Hepatocyte (in vitro differentiated cells): Measurements from ENCODE around the gene LCE2D. TPM values are rescaled to one million over a fixed set of nuclear protein-coding genes. Genes with fewer than 3 reads are reported as not detected.

ENCODE experiments used
- DNase-seq: peaks from one replicate; pipeline ENCODE4 v3.0.0-alpha.2; 2016; ENCODE audit warnings: low spot score
- H2AFZ ChIP-seq: fragments of 200-600 bp; sonication (generic); 2 replicates; pipeline ENCODE4 v1.6.0; 2016; ENCODE audit warnings: antibody characterized with exemption, mild to moderate bottlenecking
- H3K27ac ChIP-seq: fragments of 200-600 bp; sonication (generic); 2 replicates; pipeline ENCODE4 v1.5.1; 2016; ENCODE audit warnings: mild to moderate bottlenecking
- H3K27me3 ChIP-seq: fragments of 200-600 bp; sonication (generic); 2 replicates; pipeline ENCODE4 v1.6.1; 2016
- H3K36me3 ChIP-seq: fragments of 200-600 bp; sonication (generic); replicated peaks from 2 replicates; pipeline ENCODE4 v1.5.1; 2016; ENCODE audit warnings: low read depth; ENCODE audit not compliant: insufficient read depth
- H3K4me1 ChIP-seq: fragments of 200-600 bp; sonication (generic); 2 replicates; pipeline ENCODE4 v1.5.1; 2016; ENCODE audit warnings: mild to moderate bottlenecking, moderate library complexity; ENCODE audit not compliant: insufficient read depth
- H3K4me2 ChIP-seq: fragments of 200-600 bp; sonication (generic); 2 replicates; pipeline ENCODE4 v1.6.0; 2016
- H3K4me3 ChIP-seq: fragments of 200-600 bp; sonication (generic); 2 replicates; pipeline ENCODE4 v1.5.1; 2016; ENCODE audit warnings: mild to moderate bottlenecking
- H3K79me2 ChIP-seq: fragments of 200-600 bp; sonication (generic); 2 replicates; pipeline ENCODE4 v1.6.0; 2017; ENCODE audit warnings: mild to moderate bottlenecking
- H3K9me2 ChIP-seq: fragments of 200-600 bp; sonication (generic); replicated peaks from 2 replicates; pipeline ENCODE4 v1.6.0; 2017; ENCODE audit warnings: mild to moderate bottlenecking; ENCODE audit not compliant: insufficient read depth
- H3K9me3 ChIP-seq: fragments of 200-600 bp; sonication (generic); 2 replicates; pipeline ENCODE4 v1.5.1; 2016; ENCODE audit warnings: low read depth, mild to moderate bottlenecking
- H4K20me1 ChIP-seq: fragments of 200-600 bp; sonication (generic); 2 replicates; pipeline ENCODE4 v1.6.0; 2016; ENCODE audit warnings: mild to moderate bottlenecking; ENCODE audit not compliant: insufficient read depth, poor library complexity, severe bottlenecking
- CTCF ChIP-seq: fragments of 200-600 bp; sonication (generic); IDR thresholded peaks from 2 replicates; pipeline ENCODE4 v1.5.1; 2016; ENCODE audit warnings: antibody characterized with exemption, mild to moderate bottlenecking; ENCODE audit not compliant: poor library complexity
- EZH2 ChIP-seq: fragments of 200-600 bp; sonication (generic); IDR thresholded peaks from 2 replicates; pipeline ENCODE4 v1.6.1; 2016; ENCODE audit warnings: antibody characterized with exemption, mild to moderate bottlenecking, borderline replicate concordance
- EZH2phosphoT487 ChIP-seq: fragments of 200-600 bp; sonication (generic); IDR thresholded peaks from one replicate; pipeline ENCODE4 v1.6.1; 2018; ENCODE audit warnings: antibody characterized with exemption, mild to moderate bottlenecking, low read depth, moderate library complexity; ENCODE audit not compliant: unreplicated experiment, severe bottlenecking
- WGBS: methylation state at CpG from one replicate; pipeline ENCODE4 v1.1.6; 2016; ENCODE audit warnings: low lambda C conversion rate; ENCODE audit errors: missing lambda C conversion rate; 5-methylcytosine and 5-hydroxymethylcytosine counted together
- polyA plus RNA-seq: library from polyadenylated mRNA; unstranded; fragments of >200 nt; fragmentation: Nextera tagmentation; extraction: Ambion mirVana; gene quantifications from 2 replicates; pipeline ENCODE4 v1.2.1, GENCODE V29; 2016
- total RNA-seq: library from RNA; depleted of rRNA; stranded (reverse); fragments of >200 nt; gene quantifications from 2 replicates; pipeline ENCODE4 v1.2.3, GENCODE V29; 2014

The LCE2D gene
- total and polyA plus RNA-seq, 2 experiments from 2014 or later: not detected

- no peak for DNase-seq
- no peak within 1 kb of the TSS for H3K27ac ChIP-seq
- H3K27me3 ChIP-seq: no peaks in the 10 kb centered on the region
- no peak within 1 kb of the TSS for H3K4me2 ChIP-seq
- no peaks in the 10 kb centered on the region for H3K79me2 ChIP-seq
- no peak within 1 kb of the TSS for H2AFZ ChIP-seq
- no peak for TF ChIP-seq EZH2
- TF ChIP-seq EZH2phosphoT487: no peak
- TF ChIP-seq CTCF: no peak
- 72% methylated on average over 10 of the region's 10 CpGs for WGBS
- H3K9me3 ChIP-seq: no peaks in the 10 kb centered on the region
- no peaks in the 10 kb centered on the region for H3K9me2 ChIP-seq
- H3K36me3 ChIP-seq: no peaks in the 10 kb centered on the region
- H4K20me1 ChIP-seq: no peaks in the 10 kb centered on the region
- H3K4me1 ChIP-seq: no peaks in the 10 kb centered on the region
- no peak within 1 kb of the TSS for H3K4me3 ChIP-seq
Measured at GRCh38 chr1:152622803-152623202, 40.4 kb upstream of the LCE2D start, which contains the start of gene LCE3A. TSS of gene LCE3A (minus strand) at chr1:152623103. CDS start at chr1:152623103, 0 bp downstream.

- TF ChIP-seq CTCF (no peak), EZH2 (no peak), EZH2phosphoT487 (no peak)
- no peak overlapping the region for H3K4me3 ChIP-seq
- no peak overlapping the region for H3K27ac ChIP-seq
- H4K20me1 ChIP-seq: no peaks in the 10 kb centered on the region
- H3K79me2 ChIP-seq: no peaks in the 10 kb centered on the region
- no peaks in the 10 kb centered on the region for H3K9me2 ChIP-seq
- no peaks in the 10 kb centered on the region for H3K36me3 ChIP-seq
- no peaks in the 10 kb centered on the region for H3K27me3 ChIP-seq
- no peak overlapping the region for H3K4me2 ChIP-seq
- no peak overlapping the region for H2AFZ ChIP-seq
- WGBS: 82% methylated on average over 21 of the region's 29 CpGs
- no peak for DNase-seq
- H3K4me1 ChIP-seq: no peaks in the 10 kb centered on the region
- H3K9me3 ChIP-seq: no peaks in the 10 kb centered on the region
Measured at GRCh38 chr1:152623203-152623844, 39.9 kb upstream of the LCE2D start.

GRCh38 chr1:152626744-152627143 is 36.4 kb upstream of the LCE2D start:
- Histone ChIP-seq H3K4me2 (no peak overlapping the region), H3K36me3 (no peaks in the 10 kb centered on the region), H3K9me3 (no peaks in the 10 kb centered on the region), H3K27ac (no peak overlapping the region), H4K20me1 (no peaks in the 10 kb centered on the region), H3K9me2 (no peaks in the 10 kb centered on the region), H3K4me1 (no peaks in the 10 kb centered on the region), H2AFZ (no peak overlapping the region), H3K27me3 (no peaks in the 10 kb centered on the region), H3K79me2 (no peaks in the 10 kb centered on the region), H3K4me3 (no peak overlapping the region)
- TF ChIP-seq EZH2 (no peak), CTCF (no peak), EZH2phosphoT487 (no peak)
- DNase-seq: no peak
- 43% methylated on average over 1 of the region's 1 CpG for WGBS
